Measurements from ENCODE around the gene TCTA.

GRCh38 chr3:49397470-49397869, 14.8 kb upstream of the TCTA start:
- TF ChIP-seq CTCF (IDR thresholded peaks at IDR 0.05) (no peak), EZH2 (IDR thresholded peaks at IDR 0.05; ENCODE audit: borderline replicate concordance, insufficient read depth, low read depth, low read length, poor library complexity, severe bottlenecking) (no peak)

All from B cell (primary cell).